ENCODE data around the gene CSNK1G3. TPM values are rescaled to one million over a fixed set of nuclear protein-coding genes. Genes with fewer than 3 reads are reported as not detected.

The CSNK1G3 gene
- total RNA-seq, 2 experiments from 2014 or later: 26.3 to 33.4 TPM

GRCh38 chr5:123659011-123659410, 147.0 kb downstream of the CSNK1G3 start:
- Mint-ChIP-seq H3K27me3 (peaks cover 20% of the 10 kb centered on the region), H3K36me3 (no peaks in the 10 kb centered on the region), H3K4me1 (no peaks in the 10 kb centered on the region), H3K9me3 (ENCODE audit: low read depth) (no peaks in the 10 kb centered on the region), H3K4me3 (no peak overlapping the region), H3K27ac (no peak overlapping the region)
- CTCF ChIA-PET: no interaction called here
- DNase-seq (no peak), ATAC-seq (no peak)

DNA sequence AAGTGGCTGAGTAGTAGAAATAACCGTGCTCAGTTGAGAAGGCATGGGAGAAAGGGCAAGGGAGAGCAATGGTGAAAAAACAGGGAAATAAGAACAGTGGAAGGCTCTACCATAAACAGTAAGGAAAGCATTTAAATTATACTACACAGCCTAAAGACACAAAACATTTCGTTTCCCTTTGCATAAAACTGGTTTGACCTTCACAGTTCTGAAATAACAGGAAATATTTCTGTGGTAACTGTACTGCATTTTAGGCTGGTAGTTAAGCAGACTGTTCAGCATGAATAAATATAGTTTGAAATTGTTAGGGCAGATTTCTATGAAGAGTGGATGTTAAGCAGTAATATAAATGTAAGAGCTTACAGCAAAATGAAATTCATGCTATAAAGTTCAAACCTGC, 147.5 kb downstream of the CSNK1G3 start:
- CTCF ChIA-PET: no interaction called here
- no peak overlapping the region for H3K27ac Mint-ChIP-seq
- DNase-seq (no peak), ATAC-seq (no peak)
- H3K4me1 Mint-ChIP-seq: no peaks in the 10 kb centered on the region
- H3K4me3 Mint-ChIP-seq: no peak overlapping the region
- H3K9me3 Mint-ChIP-seq (ENCODE audit: low read depth): no peaks in the 10 kb centered on the region
- peaks cover 20% of the 10 kb centered on the region for H3K27me3 Mint-ChIP-seq
- no peaks in the 10 kb centered on the region for H3K36me3 Mint-ChIP-seq

DNA sequence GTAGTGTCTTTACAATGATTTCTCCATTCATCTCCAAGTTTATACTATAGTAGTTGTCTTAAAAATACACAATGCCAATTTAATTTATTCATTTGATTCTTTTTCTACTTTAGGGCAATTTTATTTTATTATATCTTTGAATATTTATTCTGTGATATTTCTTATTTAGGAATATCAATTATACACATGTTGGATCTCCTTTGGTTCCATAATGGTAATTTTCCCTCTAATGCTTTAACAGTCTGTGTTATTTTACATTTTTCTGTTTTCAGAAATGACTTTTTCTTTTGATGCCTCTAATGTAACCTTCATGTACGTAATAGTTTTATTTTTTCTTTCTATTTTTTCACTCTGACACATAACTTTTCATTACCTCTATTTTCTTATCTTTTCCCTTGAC, 153.0 kb downstream of the CSNK1G3 start:
- DNase-seq (no peak), ATAC-seq (no peak)
- H3K27ac Mint-ChIP-seq: no peak overlapping the region
- no peaks in the 10 kb centered on the region for H3K9me3 Mint-ChIP-seq (ENCODE audit: low read depth)
- peaks cover 7% of the 10 kb centered on the region for H3K27me3 Mint-ChIP-seq
- H3K4me1 Mint-ChIP-seq: no peaks in the 10 kb centered on the region
- H3K36me3 Mint-ChIP-seq: no peaks in the 10 kb centered on the region
- CTCF ChIA-PET: no interaction called here
- no peak overlapping the region for H3K4me3 Mint-ChIP-seq

DNA sequence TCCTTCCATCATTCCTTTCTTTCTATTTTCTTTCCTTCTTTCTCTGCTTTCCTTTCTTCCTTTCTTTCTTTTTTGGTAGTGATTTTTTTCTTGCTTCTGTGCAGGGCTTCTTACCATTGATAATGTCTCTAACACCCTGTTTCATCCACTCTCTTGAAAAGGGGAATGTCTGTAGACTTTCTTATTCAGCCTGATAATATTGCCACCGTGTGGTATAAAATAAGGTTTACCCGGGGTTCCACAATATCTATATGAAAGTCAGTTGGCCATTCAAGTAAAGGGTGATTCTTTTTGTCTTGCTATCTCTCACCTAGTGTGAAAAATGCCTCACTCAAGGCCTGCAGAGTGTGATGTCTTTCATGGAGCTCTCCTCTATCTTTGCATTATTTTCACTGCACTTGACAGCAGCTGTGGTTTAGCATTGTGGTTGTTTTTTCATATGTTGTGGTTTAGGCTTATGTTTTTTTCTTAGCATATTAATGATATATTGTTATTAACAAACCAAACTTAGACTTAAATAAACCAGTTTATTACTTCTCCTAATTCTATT, 153.9 kb downstream of the CSNK1G3 start:
- CTCF ChIA-PET: no interaction called here
- H3K9me3 Mint-ChIP-seq (ENCODE audit: low read depth): no peaks in the 10 kb centered on the region
- DNase-seq: no peak
- H3K27me3 Mint-ChIP-seq: peaks cover 2% of the 10 kb centered on the region
- H3K4me3 Mint-ChIP-seq: no peak overlapping the region
- ATAC-seq: no peak
- H3K27ac Mint-ChIP-seq: no peak overlapping the region
- no peaks in the 10 kb centered on the region for H3K4me1 Mint-ChIP-seq
- H3K36me3 Mint-ChIP-seq: no peaks in the 10 kb centered on the region

Other genes with a start within 250 kb of the CSNK1G3 start
- 10 to 100 TPM; 29.4 to 32.1 TPM for gene CEP120, start 88.8 kb upstream of the CSNK1G3 start, total RNA-seq